T-helper 1 cell treated with Interleukin-12 subunit alpha and Interleukin-12 subunit beta and Interleukin-4 antibody, amounts not matched to agents 30 μg/mL and 1 μg/mL, for 36 hours (primary cell): Measurements from ENCODE around the gene RHOJ.
"Not testable (repeated sequence)": the region's sequence is repeated elsewhere in the genome, so short reads cannot be mapped to it uniquely, and the experiment has no call there.

Source experiments
- H3K27ac Mint-ChIP-seq: one replicate; pipeline ENCODE4 v1.8.0; 2021; ENCODE audit warnings: mild to moderate bottlenecking, mixed read lengths
- H3K27me3 Mint-ChIP-seq: one replicate; pipeline ENCODE4 v1.8.0; 2021; ENCODE audit warnings: low read depth, mixed read lengths
- H3K36me3 Mint-ChIP-seq: one replicate; pipeline ENCODE4 v1.8.0; 2021; ENCODE audit warnings: low read depth, mixed read lengths
- H3K4me1 Mint-ChIP-seq: one replicate; pipeline ENCODE4 v1.8.0; 2021; ENCODE audit warnings: low read depth, mixed read lengths
- H3K4me3 Mint-ChIP-seq: one replicate; pipeline ENCODE4 v1.8.0; 2021; ENCODE audit warnings: mild to moderate bottlenecking, moderate library complexity, mixed read lengths
- H3K9me3 Mint-ChIP-seq: one replicate; pipeline ENCODE4 v1.8.0; 2021; ENCODE audit warnings: mixed read lengths

The RHOJ gene

DNA sequence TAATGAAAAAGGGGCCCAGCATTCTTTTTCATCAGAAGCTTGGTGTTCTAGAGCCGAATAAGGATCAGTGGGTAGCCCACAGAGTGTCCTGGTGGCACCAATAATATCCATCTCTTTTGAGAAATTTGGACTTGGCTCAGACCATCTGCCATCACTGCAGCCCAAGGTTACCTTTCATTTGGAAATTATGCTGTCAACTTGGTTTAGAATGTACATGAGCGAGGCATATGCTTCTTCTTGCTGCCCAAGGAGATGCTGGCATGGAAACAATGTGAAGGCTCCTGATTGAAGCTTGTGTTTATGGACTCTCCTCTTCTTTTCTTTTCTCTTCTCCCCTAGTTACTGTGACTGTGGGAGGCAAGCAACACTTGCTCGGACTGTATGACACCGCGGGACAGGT lies 64.5 kb downstream of the RHOJ start:
- H3K27me3 Mint-ChIP-seq: peaks cover 15% of the 10 kb centered on the region
- no peaks in the 10 kb centered on the region for H3K9me3 Mint-ChIP-seq
- H3K36me3 Mint-ChIP-seq: no peaks in the 10 kb centered on the region
- H3K4me3 Mint-ChIP-seq: no peak overlapping the region
- no peak overlapping the region for H3K27ac Mint-ChIP-seq
- H3K4me1 Mint-ChIP-seq: no peaks in the 10 kb centered on the region

DNA sequence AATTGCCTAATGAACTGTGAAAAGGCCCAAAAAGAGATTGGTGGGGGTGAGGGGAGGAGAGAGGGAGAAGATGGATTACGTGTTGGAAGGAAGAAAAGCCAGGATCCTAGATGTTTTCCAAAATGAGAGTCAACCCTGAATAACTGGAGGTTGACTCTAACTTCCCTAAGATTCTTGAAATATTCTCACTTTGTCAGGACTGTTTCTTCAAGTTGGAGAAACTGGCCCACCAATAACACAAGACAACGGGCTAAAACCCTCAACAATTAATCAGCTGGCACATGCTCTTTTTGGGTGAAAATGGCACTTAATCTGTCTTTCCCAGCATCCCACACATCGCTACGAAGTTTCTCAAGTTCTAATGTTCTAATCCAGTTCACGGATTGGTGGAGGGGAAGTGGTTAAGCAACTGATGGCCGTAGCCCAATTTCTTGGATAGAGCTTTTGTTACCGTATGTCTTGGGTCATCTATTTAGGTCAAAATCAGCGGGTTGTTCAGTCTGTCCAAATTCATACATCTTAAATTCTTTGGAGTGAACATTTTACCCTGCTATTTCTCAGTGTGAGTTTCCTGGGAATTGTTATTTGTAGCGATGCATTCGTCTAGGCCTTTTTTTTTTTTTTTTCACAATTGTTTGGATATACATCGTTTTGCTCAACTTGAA lies 65.5 kb downstream of the RHOJ start:
- no peaks in the 10 kb centered on the region for H3K4me1 Mint-ChIP-seq
- no peaks in the 10 kb centered on the region for H3K36me3 Mint-ChIP-seq
- no peak overlapping the region for H3K27ac Mint-ChIP-seq
- no peak overlapping the region for H3K4me3 Mint-ChIP-seq
- no peaks in the 10 kb centered on the region for H3K9me3 Mint-ChIP-seq
- peaks cover 14% of the 10 kb centered on the region for H3K27me3 Mint-ChIP-seq

DNA sequence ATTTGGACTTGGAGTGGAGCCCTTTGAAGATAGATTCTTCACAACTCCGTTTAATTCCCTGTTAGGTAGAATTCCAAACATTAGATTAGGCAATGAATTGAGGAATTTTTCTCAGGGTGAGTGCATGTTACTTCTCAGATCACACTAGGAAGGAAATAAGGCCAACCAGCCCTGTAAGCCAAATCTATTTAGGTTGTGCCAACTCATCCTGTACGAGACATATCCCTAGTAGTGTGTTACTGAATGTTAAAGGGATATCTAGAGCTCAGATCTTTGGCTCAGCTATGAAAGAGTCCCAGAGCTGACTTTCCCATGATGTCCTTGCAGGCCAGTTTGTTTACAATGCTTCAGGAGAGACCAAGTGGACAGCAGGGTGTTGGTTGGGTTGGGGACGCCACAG lies 68.9 kb downstream of the RHOJ start:
- Mint-ChIP-seq H3K4me3 (no peak overlapping the region), H3K27ac (no peak overlapping the region), H3K9me3 (no peaks in the 10 kb centered on the region)

DNA sequence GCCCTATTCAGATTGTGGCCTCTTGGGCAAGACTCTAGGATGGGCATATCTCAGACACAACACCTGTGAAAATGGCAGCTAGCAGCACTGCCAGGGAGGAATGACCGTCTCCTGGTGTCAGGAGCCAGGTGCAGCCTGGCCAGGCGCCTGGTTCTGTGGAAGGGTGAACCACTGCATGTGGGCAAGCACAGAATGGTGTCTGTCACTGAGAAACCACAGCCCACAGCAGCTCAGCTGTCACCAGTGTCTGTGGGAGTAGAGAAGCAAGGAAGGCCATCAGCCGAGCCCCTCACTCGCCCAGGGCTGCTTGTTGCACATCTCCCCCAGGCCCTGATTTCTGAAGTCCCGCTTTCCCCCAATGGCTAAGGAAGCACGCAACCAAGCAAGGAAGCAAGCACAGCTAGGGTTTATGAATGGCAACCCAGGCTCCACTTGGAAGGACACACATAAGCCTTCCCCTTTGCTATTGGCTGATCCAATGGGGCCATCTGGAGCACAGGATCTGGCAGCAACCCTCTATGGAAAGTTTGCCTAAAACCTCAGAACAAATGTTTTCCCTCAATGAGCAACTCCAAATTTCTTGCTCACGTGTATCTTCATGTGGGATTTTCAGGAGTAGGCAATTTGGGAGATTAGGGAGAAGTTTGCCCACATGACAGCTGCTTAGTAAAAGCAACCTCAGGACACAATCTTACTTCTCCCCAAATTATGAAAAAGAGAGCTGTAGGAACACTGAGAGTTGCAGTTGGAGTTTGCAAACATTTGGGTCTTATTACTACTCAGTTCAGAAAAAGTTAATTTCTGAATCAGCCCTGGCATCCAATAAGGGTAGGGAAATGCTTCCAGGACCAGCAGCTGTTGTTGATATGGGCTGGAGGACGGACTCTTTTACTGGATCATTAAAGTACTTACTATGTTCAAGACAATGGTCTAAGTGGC lies 69.7 kb downstream of the RHOJ start:
- H3K4me1 Mint-ChIP-seq: no peaks in the 10 kb centered on the region
- H3K27me3 Mint-ChIP-seq: peaks cover under 1% of the 10 kb centered on the region
- no peaks in the 10 kb centered on the region for H3K36me3 Mint-ChIP-seq
- no peak overlapping the region for H3K4me3 Mint-ChIP-seq
- H3K27ac Mint-ChIP-seq: no peak overlapping the region
- no peaks in the 10 kb centered on the region for H3K9me3 Mint-ChIP-seq

More for the DNA sequence above, 68.9 kb downstream of the RHOJ start:
- H3K27me3 Mint-ChIP-seq: peaks cover 3% of the 10 kb centered on the region
- H3K4me1 Mint-ChIP-seq: no peaks in the 10 kb centered on the region
- H3K36me3 Mint-ChIP-seq: no peaks in the 10 kb centered on the region

DNA sequence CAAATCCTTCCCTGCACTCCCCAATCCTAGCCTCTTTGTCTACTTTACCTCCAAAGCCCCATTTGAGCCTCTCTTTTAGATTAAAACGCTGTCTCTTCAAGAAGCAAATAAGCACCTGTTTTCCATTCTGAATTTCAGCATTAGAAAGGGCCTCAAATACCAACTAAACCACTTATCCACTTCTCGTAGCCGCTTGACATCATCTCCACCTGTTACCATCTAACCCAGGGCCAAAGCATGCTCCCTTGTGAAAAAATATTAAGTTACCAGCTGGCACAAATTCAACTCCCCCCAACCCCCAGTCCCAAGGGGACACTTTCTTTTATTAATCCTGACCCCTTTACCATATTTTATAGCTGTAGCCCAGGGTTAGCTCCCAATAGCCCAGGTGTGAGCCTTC lies 71.4 kb downstream of the RHOJ start:
- Mint-ChIP-seq H3K27ac (no peak overlapping the region), H3K27me3 (no peaks in the 10 kb centered on the region), H3K4me3 (no peak overlapping the region), H3K36me3 (no peaks in the 10 kb centered on the region), H3K4me1 (no peaks in the 10 kb centered on the region), H3K9me3 (no peaks in the 10 kb centered on the region)

DNA sequence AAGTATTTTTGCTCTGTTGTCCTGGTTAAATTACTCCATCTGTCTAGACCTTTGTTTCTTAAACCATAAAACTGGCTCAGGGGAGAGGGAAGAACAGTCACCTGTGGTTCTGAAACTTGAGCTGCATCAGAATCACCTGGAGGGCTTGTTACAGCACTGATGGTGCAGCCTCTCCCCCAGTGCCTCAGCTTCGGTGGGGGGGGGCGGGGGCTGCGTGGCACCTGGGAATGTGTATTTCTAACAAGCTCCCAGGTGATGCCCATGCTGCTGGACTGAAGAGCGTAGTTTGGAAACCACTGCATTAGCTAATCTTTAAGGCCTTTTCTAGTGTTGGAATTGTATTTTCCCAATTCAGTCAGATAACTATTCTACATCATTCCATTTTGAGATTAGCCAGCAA lies 71.8 kb downstream of the RHOJ start:
- Mint-ChIP-seq H3K4me1 (no peaks in the 10 kb centered on the region), H3K4me3 (no peak overlapping the region), H3K27me3 (peaks cover 4% of the 10 kb centered on the region), H3K27ac (no peak overlapping the region), H3K36me3 (no peaks in the 10 kb centered on the region), H3K9me3 (no peaks in the 10 kb centered on the region)

DNA sequence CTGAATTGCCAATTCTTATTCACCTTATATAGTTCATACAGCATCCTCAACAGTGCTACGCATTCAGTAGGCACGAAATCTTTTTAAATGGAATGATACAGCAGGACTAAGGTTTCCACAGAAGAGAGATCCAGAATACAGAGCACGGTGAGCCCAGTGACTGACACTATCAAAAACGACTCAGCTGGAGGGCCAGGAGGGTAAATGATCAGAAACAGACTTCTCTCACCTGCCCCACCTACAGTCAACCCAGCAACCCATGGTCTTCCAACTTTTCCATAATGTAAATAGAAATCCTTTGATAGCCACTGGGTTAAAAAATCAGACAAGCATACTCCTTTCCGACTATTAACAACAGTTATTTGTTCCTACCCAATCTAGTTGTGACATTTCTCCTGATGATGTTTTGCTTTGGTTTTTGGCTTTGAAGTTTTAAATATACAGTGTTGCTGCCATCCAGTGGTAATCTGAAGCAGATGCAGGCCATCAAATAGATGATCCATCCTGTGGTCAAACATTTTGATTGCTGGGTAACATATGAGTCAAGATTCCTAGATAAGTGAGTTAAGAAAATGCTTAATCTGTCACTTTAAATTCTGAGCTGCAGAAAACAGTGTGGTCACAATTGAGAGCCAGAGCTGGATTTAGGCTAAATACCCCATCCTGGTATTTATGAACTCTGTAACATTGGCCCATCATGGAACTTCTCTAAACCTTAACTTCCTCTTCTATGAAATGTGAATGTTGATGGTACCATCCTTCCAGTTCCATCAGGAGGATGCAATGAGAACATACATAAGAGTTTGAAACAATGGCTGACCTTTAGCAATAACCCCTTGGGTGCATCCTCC lies 72.5 kb downstream of the RHOJ start:
- Mint-ChIP-seq H3K9me3 (no peaks in the 10 kb centered on the region), H3K4me3 (no peak overlapping the region)

DNA sequence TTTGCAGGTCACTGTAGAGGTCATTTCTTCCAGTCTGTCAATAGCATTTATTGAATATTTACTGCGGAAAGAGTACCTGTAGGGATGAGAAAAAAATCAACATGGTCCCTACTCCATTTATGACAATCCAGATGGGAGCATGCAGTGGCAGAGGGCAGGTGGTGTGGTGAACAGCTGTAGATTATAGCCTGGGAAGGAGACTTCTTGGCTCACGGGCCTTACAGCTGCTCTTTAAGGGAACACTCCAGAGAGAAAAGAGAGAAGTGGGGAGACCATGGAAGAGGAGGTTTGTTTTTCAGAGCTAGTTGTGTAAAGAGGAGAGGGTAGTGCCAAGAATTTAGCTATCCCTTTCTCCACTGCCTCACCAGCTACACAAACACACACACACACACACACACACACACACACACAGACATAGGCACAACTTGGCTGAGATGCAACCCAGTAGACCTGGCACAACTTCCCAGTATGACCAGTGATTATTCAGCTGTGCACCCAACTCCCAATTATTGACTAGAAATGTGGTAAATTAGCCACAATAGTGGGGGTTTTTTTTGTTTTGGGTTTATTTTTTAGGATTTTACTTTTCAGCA lies 73.4 kb downstream of the RHOJ start:
- no peak overlapping the region for H3K4me3 Mint-ChIP-seq
- H3K9me3 Mint-ChIP-seq: no peaks in the 10 kb centered on the region
- H3K27ac Mint-ChIP-seq: no peak overlapping the region
- H3K4me1 Mint-ChIP-seq: no peaks in the 10 kb centered on the region
- H3K27me3 Mint-ChIP-seq: peaks cover 5% of the 10 kb centered on the region
- no peaks in the 10 kb centered on the region for H3K36me3 Mint-ChIP-seq

More for the DNA sequence above, 72.5 kb downstream of the RHOJ start:
- no peaks in the 10 kb centered on the region for H3K4me1 Mint-ChIP-seq
- no peaks in the 10 kb centered on the region for H3K36me3 Mint-ChIP-seq
- no peak overlapping the region for H3K27ac Mint-ChIP-seq
- H3K27me3 Mint-ChIP-seq: peaks cover 5% of the 10 kb centered on the region

DNA sequence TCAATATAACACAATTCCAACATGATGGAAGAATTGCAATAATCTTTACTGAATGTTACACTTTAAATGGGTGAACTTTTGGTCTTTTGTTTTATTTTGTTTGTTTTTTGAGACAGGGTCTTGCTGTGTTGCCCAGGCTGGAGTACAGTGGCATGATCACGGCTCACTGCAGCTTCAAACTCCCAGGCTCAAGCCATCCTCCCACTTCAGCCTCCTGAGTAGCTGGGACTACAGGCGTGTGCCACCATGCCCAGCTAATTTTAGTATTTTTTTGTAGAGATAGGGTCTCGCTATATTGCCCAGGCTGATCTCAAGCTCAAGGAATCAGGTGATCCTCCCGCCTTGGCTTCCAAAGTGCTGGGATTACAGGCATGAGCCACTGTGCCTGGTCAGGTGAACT lies 75.7 kb downstream of the RHOJ start:
- not testable (repeated sequence) for H3K4me1 Mint-ChIP-seq, H3K9me3 Mint-ChIP-seq, H3K36me3 Mint-ChIP-seq, H3K27me3 Mint-ChIP-seq, H3K27ac Mint-ChIP-seq, H3K4me3 Mint-ChIP-seq

DNA sequence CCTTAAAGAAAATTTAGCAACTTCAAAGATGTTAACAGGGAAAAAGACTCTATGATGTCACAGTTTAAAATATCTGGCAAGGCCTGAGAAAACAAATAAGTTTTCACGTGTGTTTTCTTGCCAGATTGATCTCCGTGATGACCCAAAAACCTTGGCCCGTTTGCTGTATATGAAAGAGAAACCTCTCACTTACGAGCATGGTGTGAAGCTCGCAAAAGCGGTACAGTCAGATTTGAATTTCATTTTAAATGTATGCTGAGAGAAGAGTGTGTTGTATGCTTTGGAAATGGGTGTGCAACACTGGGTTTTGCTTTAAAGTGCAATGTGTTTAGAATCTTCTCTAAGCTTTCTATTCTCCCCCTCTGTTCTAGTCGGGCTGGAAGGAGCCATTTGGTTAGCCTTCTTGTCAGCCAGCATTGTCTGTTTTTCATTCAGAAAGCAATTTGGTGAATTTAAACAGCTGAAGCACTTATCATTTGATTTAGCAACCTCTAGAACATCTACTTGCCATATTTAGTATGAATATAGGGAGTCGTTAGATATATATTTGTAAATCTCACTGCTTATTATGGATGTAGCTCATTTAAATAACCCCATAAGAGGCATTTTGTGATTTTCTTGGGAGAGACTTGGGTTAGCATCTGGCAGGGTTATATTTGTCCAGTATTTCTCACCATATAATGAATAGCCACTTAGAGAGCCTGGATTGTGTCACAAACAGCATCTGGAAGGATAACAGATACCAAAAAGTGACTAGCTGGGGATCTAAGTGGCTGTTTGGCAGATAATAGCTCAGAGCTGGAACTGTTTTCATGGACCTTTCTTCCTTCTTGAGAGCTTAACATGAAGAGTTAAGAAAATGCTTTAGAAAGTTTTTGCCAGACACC lies 79.0 kb downstream of the RHOJ start:
- peaks cover 5% of the 10 kb centered on the region for H3K27me3 Mint-ChIP-seq
- H3K9me3 Mint-ChIP-seq: no peaks in the 10 kb centered on the region

DNA sequence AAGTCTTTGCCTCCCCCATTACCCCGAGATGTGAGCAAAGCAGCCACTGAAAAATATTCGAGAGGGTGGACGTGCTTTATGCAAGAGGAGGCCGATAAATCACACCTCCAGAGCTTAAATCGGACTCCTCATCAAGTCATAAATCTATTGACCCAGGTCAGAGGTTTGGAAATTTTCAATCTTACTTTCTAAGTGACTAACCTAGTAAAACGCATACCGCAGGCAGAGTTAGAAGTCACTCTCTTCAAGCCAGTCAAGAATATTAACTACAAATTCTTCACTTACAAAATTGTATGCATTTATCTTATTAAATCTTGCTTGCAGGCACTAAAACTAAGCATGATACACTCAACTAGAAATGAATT lies 79.6 kb downstream of the RHOJ start:
- H3K27me3 Mint-ChIP-seq: peaks cover 5% of the 10 kb centered on the region
- no peaks in the 10 kb centered on the region for H3K36me3 Mint-ChIP-seq
- no peak overlapping the region for H3K27ac Mint-ChIP-seq
- no peaks in the 10 kb centered on the region for H3K4me1 Mint-ChIP-seq
- H3K4me3 Mint-ChIP-seq: no peak overlapping the region
- no peaks in the 10 kb centered on the region for H3K9me3 Mint-ChIP-seq

More for the DNA sequence above, 79.0 kb downstream of the RHOJ start:
- Mint-ChIP-seq H3K36me3 (no peaks in the 10 kb centered on the region), H3K4me1 (no peaks in the 10 kb centered on the region), H3K4me3 (no peak overlapping the region), H3K27ac (no peak overlapping the region)

DNA sequence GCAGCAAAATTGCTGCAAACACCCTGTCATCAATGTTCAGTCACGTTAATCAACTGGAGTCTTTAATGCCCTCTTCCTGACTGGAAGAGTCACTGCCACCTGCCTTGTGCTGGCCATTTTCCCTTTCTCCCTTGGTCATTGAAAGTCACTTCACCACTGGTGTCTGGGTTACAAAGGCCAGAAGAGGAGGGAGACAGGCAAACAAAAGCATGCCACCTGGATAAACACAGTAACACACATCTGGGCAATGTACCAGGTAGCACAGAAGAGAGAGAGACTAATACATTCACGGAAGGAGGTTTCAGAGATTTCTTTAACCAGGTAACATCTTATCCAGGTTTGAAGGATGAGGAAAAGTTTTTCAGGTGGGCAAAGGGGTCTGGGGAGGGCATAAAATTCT lies 81.8 kb downstream of the RHOJ start:
- Mint-ChIP-seq H3K4me1 (no peaks in the 10 kb centered on the region), H3K36me3 (no peaks in the 10 kb centered on the region), H3K9me3 (no peaks in the 10 kb centered on the region), H3K27ac (no peak overlapping the region), H3K27me3 (peaks cover 5% of the 10 kb centered on the region), H3K4me3 (no peak overlapping the region)

DNA sequence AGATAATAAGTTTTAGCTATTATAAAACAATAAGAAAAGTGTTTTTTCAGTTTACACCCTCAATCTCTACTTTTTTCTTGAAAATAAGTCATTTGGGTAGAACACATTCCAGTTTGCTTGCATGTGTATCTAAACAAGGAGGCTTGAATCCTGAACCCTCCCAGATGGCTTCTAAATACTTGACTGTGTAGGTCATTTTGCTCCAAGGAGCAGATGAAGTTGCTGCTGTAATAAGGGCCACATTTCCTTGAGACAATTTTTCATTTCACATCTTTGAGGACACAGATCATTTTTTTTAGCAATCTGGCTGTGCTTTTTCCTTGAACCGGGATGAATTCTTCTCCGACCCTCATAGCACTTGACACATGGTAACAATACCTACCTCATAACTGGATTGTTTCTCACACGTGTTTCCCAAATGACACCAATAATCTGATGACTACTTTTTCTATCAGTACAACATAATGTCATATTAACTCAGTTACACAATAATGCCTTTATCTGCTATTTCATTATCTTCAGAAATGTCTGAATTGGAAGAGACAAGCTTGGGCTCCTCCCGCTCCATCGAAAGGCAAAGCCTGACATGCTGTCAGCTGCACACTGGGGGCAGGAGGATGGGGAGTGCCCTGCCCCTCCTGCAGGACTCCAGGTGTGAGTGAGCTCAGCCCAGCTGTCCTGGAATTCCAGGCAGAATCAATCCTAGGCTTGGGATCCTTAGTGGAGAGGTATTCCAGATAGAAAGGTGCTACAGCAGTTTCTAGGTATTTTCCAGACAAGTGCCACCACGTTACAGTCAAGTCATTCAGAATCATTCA lies 83.6 kb downstream of the RHOJ start:
- H3K9me3 Mint-ChIP-seq: no peaks in the 10 kb centered on the region
- H3K4me1 Mint-ChIP-seq: no peaks in the 10 kb centered on the region

More for the DNA sequence above, 83.6 kb downstream of the RHOJ start:
- Mint-ChIP-seq H3K4me3 (no peak overlapping the region), H3K27ac (no peak overlapping the region), H3K27me3 (peaks cover 12% of the 10 kb centered on the region), H3K36me3 (no peaks in the 10 kb centered on the region)
